NCI-H146 treated with DMSO at 0.1 percent for 48 hours (cell line): ENCODE results near the gene FGF18.

Source experiments
- DNase-seq: peaks from one replicate; lab custom pipeline; 2025; ENCODE audit not compliant: unreplicated experiment; lab: John Stamatoyannopoulos, UW

FGF18 gene

GRCh38 chr5:171438738-171439137 is 19.3 kb downstream of the FGF18 start:
- no peak for DNase-seq

- no peak for DNase-seq
These were observed 21.9 kb downstream of the FGF18 start for GRCh38 chr5:171441246-171441791.

DNA sequence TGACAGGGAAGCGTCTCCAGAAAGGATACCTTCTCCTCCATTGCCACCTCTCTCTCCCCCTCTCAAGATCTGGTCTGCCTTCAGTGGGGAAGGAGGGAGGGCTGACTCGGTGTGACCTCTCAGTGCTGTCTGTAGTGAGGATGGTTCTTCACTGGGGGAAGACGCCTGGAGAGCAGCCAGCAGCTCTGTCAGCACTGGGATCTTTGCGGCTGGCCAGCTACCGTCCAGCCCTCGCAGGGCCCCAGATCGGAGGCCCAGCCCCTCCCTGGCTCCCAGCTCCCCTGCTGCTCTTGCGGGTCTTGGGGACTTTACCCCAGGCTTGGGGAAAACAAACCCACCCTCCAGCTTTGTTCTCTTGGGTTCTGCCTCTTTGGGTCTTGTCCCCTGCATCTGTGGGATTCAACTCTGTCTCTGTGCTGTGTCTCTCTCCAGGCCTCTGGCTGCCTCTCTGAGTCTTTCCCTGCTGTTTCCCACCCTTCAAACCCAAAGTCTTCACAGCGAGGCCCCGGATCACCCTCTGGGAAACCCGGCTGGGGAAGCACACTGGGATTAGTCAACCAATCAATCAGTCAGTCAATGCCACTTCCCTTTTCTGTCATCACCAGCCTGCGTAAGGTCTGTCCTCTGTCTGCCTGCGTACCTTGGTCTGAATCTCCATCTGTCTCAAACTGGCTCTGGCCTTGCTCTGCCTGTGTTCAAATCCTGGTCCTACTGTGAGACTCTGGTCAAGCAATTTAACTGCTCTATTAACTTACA is 23.0 kb downstream of the FGF18 start:
- no peak for DNase-seq

GRCh38 chr5:171444582-171444981 is 25.1 kb downstream of the FGF18 start:
- no peak for DNase-seq

DNA sequence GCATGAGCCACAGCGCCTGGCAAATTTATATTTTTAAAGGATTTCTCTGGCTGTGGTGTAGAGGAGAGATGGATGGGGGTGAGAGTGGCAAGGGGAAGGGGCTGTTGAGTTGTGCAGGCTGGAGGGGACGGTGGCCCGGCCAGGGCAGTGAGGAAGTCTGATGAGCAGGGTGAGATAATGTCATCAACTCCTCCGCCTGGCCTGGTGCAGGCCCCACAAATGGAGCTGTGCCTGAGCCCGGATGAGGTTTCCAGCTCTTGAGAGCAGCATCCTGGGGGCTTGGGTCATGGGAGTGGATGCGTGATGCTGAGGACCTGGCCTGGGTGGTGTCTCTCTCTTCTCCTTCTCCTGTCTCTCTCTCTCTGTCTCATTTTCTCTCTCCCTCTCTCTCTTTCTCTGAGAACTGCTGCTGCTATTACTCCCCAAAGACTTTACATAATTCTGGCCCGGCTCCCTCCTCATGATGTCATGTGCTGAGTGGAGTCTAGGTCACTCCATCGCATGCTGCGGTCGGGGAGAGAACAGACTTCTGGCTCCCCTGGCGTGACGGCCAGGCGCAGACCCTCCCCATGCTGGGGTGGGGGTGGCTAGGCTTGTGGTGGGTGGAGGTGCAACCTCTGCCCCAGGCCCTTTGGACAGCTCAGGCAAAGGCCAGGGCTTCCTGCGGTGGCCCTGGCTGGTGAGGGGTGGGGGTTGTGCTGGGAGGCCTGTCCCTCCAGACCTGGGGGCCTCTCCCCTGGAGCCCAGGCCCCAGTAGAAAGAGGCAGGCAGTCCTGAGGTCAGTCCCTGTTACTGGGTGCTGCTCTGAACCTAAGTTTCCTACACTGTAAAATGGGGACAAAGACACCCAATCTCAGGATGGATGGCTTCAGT is 26.4 kb downstream of the FGF18 start:
- DNase-seq: no peak

GRCh38 chr5:171447226-171447625 is 27.8 kb downstream of the FGF18 start:
- DNase-seq: no peak

DNA sequence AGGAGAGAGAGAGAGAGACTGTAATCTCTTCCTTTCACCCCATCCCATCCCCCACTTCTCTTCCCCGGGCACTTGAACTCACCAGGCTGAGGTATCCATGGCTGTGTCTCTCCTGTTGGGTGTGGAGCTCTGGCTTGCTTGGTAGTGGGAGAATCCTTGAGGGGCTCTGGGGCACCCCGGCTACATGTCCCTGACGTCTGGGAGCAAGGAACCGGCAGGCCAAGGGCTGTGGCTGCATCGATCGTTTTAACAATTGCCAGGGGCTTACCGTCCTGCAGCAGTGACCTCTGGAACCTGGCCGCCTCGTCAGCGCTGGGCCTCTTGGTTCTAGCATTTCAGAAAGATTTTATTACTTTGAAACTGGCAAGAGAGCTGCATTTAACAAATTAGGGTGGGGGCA is 30.0 kb downstream of the FGF18 start:
- DNase-seq: no peak

- no peak for DNase-seq
These were observed 31.2 kb downstream of the FGF18 start for GRCh38 chr5:171450423-171451331.

DNA sequence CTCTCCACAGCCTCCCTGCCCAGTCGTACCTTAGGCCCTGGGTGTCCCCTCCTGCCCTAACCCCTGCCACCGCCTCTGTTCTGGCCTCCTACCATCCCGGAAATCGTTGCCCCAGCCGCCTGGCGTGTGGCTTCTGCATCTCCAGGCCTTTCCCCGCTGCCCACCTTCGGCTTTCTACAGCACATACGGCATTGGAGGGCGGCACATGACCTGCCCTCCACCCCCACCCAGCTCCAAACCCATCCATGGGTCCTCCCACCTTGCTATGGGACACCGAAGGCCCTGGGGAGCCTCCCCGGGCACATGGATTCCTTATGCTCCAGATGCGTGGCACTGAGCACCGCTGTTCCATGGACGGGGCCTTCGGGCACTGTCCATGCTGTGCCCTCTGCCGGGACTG is 32.0 kb downstream of the FGF18 start:
- DNase-seq: no peak

DNA sequence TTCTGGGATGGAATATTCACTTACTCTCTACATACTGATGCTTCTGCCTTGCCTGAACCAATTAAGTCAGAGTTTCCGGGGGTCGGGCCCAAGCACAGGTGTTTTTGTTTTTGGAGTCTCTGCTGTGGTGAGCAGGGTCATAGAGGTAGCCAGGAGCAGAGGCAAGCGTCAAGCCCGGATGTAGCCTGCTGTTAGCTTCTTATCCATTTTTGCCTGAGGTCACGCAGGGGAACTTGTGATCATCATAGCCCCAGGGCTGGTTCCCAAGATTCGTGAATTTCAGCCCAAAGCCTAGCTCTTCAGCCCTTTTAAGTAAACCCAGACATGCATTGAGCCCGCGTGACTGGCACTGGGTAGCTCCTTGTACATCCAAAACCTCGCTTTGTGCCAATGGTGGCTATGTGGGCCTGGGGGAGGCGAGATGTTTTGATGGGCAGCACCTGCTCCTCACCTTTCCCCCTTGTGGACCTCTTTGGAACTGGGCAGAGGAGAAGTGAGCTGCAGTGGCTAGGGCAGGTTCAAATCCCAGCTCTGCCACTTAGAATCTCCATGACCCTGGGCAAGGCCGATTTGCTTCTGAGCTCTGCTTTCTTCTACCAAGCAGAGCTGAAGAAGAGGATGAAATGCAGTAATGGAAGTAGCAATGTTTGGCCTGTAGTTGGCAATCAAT is 33.7 kb downstream of the FGF18 start:
- DNase-seq: no peak

DNA sequence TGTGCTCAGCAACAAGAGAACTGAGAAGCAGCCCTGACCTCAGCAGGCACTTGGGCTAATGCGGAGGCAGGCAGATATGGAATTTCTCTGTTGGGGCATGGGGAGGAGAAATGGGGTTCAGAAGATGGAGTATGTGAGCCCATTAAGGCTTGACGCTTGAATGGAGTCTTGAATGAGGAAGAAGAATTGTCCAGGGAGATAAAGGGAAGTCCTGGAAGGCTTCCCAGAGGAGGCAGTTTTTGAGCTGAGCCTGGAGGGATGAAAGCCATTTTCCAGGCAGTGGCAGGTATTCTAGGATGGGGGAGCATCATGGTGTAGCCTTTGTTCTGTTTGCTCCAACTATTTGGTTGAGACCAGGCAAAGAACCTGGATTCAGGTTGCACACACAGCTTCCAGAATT is 34.5 kb downstream of the FGF18 start:
- DNase-seq: no peak

GRCh38 chr5:171454549-171454948 is 35.1 kb downstream of the FGF18 start:
- DNase-seq: no peak

- DNase-seq: no peak
These were observed 36.1 kb downstream of the FGF18 start for GRCh38 chr5:171455522-171455921.

- no peak for DNase-seq
These were observed 37.9 kb downstream of the FGF18 start for GRCh38 chr5:171457208-171457981.

GRCh38 chr5:171459839-171460238 is 40.4 kb downstream of the FGF18 start:
- no peak for DNase-seq

DNA sequence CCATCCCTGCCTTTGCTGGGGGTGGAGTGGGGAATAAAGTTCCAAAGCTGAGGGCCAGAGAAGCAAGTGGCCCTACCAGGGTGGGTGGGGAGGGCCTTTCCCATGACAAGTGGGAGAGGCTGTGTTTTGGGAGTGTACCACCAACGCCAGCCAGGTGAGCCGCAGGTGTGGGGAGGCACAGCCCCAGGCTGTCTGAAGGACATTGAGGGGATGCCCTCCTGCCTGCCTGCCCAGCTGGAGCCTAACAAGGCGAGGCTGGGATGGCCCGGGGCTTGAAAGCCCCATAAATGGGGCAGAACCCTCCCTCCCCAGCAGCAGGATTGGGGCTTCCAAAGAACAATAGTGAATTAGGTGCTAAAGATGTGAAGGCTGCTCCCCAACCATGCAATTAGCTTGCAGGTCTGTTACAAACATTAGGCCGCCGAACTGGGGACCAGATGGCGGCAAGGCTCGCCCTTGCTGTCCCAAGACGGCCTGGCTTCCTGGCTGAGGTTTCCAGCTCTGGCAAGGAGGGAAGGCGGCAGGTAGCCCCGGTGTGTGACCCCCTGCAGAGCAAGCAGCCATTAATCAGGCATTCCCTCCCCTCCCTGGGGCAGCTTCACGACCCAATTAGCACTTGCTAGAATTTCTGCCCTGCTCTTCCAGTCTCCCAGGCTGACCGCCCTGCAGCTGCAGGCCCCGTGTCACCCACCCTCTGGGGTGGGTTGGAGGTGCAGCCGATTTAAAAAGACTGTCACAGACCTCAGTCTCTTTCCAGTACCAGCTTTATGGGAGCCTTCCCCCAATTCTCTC is 42.9 kb downstream of the FGF18 start:
- DNase-seq: peak; percentile 41

GRCh38 chr5:171462928-171463861 is 43.7 kb downstream of the FGF18 start:
- no peak for DNase-seq

DNA sequence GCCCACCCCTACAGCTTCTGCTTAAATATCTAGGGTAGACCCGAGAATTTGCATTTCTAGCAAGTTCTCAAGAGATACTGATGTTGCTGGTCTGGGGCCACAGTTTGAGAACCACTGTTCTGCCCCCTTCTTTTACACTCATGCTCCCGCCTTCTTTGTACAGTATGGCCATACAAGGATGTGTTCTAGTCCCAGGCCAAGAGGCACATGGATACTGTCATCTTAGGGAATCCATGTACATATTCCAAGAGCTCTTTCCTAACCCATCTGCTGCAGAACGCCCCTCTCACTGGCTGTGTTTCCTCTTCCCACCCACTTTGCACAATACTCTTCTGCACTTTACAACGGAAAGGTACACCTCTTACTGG is 44.4 kb downstream of the FGF18 start:
- no peak for DNase-seq
